CD4-positive, alpha-beta T cell treated with Interleukin-6 at 100 ng/mL for 8 hours (primary cell): ENCODE data around the gene SLC25A36.
A peak's percentile ranks its signal among the peaks of the same experiment; 100 is the strongest.

ENCODE experiments used
- DNase-seq: peaks from one replicate; pipeline ENCODE4 v3.0.0-alpha.2; 2020; ENCODE audit warnings: mixed read lengths, low spot score

SLC25A36 gene

GRCh38 chr3:140941434-140942220 is at the start of gene SLC25A36:
Gene SLC25A36 (plus strand): TSS chr3:140941836. CDS start chr3:140942055, 219 bp downstream.
- peak; percentile 93 for DNase-seq

GRCh38 chr3:140896997-140897396 is 44.6 kb upstream of the SLC25A36 start:
- DNase-seq = no peak

GRCh38 chr3:140898340-140899180 is 43.1 kb upstream of the SLC25A36 start:
- peak; percentile 11 for DNase-seq

- DNase-seq = no peak
Observed at GRCh38 chr3:140899363-140899762, 42.3 kb upstream of the SLC25A36 start.

GRCh38 chr3:140902791-140903190 is 38.8 kb upstream of the SLC25A36 start:
- DNase-seq = no peak

- DNase-seq = no peak
Observed at GRCh38 chr3:140903196-140903595, 38.4 kb upstream of the SLC25A36 start.

GRCh38 chr3:140904521-140904920 is 37.1 kb upstream of the SLC25A36 start:
- no peak for DNase-seq

- no peak for DNase-seq
Observed at GRCh38 chr3:140905559-140905958, 36.1 kb upstream of the SLC25A36 start.

- no peak for DNase-seq
Observed at GRCh38 chr3:140906785-140907184, 34.9 kb upstream of the SLC25A36 start.

GRCh38 chr3:140910860-140911259 is 30.8 kb upstream of the SLC25A36 start:
- no peak for DNase-seq

- DNase-seq = no peak
Observed at GRCh38 chr3:140911822-140912221, 29.8 kb upstream of the SLC25A36 start.

GRCh38 chr3:140913728-140914127 is 27.9 kb upstream of the SLC25A36 start:
- no peak for DNase-seq

- DNase-seq = no peak
Observed at GRCh38 chr3:140914384-140914945, 27.2 kb upstream of the SLC25A36 start.

- no peak for DNase-seq
Observed at GRCh38 chr3:140916603-140917002, 25.0 kb upstream of the SLC25A36 start.

GRCh38 chr3:140917772-140918171 is 23.9 kb upstream of the SLC25A36 start:
- no peak for DNase-seq

- DNase-seq = no peak
Observed at GRCh38 chr3:140920029-140920428, 21.6 kb upstream of the SLC25A36 start.

- DNase-seq = peak; percentile 2
Observed at GRCh38 chr3:140922634-140923033, 19.0 kb upstream of the SLC25A36 start.

GRCh38 chr3:140924097-140924873 is 17.4 kb upstream of the SLC25A36 start:
- no peak for DNase-seq

GRCh38 chr3:140927279-140928069 is 14.2 kb upstream of the SLC25A36 start:
- DNase-seq = no peak

GRCh38 chr3:140929446-140929845 is 12.2 kb upstream of the SLC25A36 start:
- no peak for DNase-seq

- DNase-seq = no peak
Observed at GRCh38 chr3:140931016-140931454, 10.6 kb upstream of the SLC25A36 start.
